Stimulated activated naive CD8-positive, alpha-beta T cell treated with anti-CD3 and anti-CD28 coated beads, Interleukin-15, amount 100 ng/mL, for 72 hours (primary cell): Measurements from ENCODE around the gene TNRC18.

ENCODE experiments used
- ATAC-seq: fragments of 150-1000 bp; cut with Tn5 transposase; 2 replicates; pipeline ENCODE4 v1.10.0; 2021; ENCODE audit warnings: mild to moderate bottlenecking, moderate library complexity
- DNase-seq, 2 donors: peaks; one replicate each; pipeline ENCODE4 v3.0.0; 2021 to 2022
- H3K27ac Mint-ChIP-seq, 2 donors: one replicate each; pipeline ENCODE4 v1.8.0; 2022; ENCODE audit warnings: mild to moderate bottlenecking in 2 of 2, mixed read lengths in 2 of 2, moderate library complexity in 2 of 2
- H3K27me3 Mint-ChIP-seq: one replicate; pipeline ENCODE4 v1.8.0; 2022; ENCODE audit warnings: mixed read lengths
- H3K4me1 Mint-ChIP-seq: one replicate; pipeline ENCODE4 v1.8.0; 2022; ENCODE audit warnings: mild to moderate bottlenecking, mixed read lengths
- H3K4me3 Mint-ChIP-seq, 2 donors: one replicate each; pipeline ENCODE4 v1.8.0; 2022; ENCODE audit warnings: mild to moderate bottlenecking in 2 of 2, mixed read lengths in 2 of 2, moderate library complexity in 1 of 2
- H3K9me3 Mint-ChIP-seq, 2 donors: one replicate each; pipeline ENCODE4 v1.8.0; 2022; ENCODE audit warnings: mixed read lengths in 2 of 2

The TNRC18 gene

DNA sequence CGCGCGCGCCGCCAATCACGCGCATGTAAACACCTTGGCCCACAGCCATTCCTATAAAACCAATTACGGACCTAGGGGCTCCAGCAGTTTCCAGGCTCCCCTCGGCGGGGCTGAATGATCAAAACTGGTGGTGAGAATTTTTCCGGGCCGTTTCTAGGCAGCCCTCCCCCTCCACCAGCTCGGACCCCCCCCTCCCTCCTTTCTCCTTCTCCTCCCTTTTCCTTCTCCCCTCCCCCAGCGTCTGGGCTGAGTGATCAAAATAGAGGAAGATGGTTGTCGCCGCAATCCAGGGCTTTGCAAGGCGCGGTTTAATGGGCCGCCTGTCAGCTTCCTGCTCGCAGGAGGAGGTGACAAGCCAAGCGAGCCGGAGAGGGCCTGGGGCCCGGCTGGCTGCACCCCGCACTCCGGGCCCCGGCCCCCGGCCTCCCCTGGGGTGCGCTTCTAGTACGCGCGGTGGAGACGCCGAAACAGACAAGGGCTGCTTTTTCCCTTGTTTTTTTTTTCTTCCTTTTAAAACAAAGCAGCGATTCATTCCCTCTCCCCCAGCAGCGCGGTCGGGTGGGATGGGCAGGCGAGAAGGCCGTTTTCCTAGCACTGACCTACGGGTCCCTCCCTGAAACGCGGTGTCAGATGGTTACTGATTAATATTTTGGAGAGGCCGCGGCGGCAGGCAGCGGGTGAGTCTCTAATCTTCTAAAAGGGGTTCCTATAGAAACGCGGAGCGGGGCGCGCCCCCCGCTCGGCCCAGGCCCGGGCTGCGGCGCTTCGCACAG lies 528 bp upstream of the TNRC18 start:
- Mint-ChIP-seq H3K9me3 (no peaks in the 10 kb centered on the region), H3K4me3 (peak overlapping the region; percentile 89), H3K27ac (no peak overlapping the region), H3K4me1 (peaks cover 78% of the 10 kb centered on the region), H3K27me3 (peaks cover 86% of the 10 kb centered on the region)
- DNase-seq: peak; percentile 43 to 51
- ATAC-seq: peak; percentile 48

DNA sequence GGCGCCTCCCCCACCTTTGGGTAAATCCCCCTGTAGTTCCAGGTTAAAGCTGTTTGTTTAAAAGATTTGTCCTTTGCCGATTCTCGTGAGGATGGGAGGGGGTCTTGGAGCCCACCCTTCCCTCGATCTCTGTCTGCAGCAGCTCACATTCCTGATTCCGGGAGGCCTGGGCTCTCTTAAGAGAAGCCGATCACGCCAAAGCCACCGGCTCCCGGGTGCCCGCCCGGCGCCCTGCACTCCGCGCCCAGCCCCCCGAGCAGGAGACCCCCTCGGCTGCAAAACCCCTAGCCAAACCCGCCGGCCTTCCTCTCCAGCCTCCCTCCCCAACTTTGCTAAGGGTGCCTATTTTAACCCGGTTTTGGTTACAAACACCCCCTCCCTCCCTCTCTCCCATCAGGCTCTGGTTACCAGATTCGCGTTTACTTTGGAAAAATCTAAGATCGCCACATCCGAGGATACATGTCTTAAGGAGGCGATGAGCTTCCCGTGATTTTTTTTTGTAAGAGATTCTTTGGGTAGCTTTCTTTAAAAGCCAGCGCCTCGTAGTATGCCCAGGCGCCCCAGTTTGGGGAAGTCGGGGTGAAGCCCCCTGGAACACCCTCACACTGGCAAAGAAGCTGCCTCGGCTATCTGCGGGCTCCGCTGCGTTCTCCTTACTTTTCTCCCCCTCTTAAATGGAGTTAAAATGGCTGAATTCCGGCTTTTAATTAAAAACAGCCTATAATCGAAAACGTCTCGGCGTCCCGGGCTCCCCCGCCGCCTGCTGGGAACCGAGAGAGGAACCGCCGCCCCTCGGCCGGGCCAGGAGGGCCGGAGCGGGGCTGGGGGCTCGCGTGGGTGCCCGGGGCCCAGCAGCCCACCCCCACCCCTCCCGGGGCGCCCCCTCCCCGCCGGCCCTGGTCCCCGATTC lies 983 bp downstream of the TNRC18 start:
- peak in 1 of 2 donors; percentile 12 for DNase-seq
- peak overlapping the region; percentile 77 to 81 for H3K4me3 Mint-ChIP-seq
- no peak for ATAC-seq
- H3K4me1 Mint-ChIP-seq: peaks cover 74% of the 10 kb centered on the region
- no peak overlapping the region for H3K27ac Mint-ChIP-seq
- H3K9me3 Mint-ChIP-seq: no peaks in the 10 kb centered on the region
- peaks cover 86% of the 10 kb centered on the region for H3K27me3 Mint-ChIP-seq

DNA sequence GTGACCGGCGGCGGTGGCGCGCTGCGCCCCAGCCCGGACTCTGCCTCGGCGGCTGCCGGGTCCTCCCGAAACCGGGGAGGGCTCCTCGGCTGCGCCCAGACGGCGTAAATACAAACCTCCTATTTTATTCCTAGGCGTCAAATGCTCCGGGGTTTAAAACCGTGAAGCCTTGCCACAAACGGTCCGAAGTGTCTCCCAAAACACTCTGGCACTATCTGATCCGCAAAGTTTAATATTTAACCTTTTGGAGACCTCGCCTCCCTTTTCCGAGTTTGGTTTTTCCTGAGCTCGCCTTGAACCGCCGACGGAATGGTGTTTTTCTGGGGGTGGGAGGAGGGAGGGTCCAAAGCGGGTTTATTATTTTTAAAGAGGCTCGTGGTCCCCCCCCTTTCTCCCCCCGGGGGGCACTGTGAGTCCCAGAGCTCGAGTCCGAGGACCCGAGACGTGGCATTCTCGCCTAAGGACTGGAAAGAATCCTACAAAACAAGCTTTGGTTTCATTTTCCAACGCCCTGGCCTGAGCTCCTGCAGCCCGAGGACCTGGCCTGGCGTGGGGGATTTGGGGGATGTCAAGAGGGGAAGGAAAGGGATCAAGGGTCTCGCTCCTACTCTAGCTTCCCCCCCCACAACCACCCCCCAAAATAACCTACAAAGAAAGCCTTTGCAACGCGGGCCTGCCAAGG lies 1.8 kb downstream of the TNRC18 start:
- DNase-seq (no peak), ATAC-seq (no peak)
- H3K4me3 Mint-ChIP-seq: peak overlapping the region; percentile 77 to 81
- H3K4me1 Mint-ChIP-seq: peaks cover 66% of the 10 kb centered on the region
- no peak overlapping the region for H3K27ac Mint-ChIP-seq
- peaks cover 85% of the 10 kb centered on the region for H3K27me3 Mint-ChIP-seq
- no peaks in the 10 kb centered on the region for H3K9me3 Mint-ChIP-seq

DNA sequence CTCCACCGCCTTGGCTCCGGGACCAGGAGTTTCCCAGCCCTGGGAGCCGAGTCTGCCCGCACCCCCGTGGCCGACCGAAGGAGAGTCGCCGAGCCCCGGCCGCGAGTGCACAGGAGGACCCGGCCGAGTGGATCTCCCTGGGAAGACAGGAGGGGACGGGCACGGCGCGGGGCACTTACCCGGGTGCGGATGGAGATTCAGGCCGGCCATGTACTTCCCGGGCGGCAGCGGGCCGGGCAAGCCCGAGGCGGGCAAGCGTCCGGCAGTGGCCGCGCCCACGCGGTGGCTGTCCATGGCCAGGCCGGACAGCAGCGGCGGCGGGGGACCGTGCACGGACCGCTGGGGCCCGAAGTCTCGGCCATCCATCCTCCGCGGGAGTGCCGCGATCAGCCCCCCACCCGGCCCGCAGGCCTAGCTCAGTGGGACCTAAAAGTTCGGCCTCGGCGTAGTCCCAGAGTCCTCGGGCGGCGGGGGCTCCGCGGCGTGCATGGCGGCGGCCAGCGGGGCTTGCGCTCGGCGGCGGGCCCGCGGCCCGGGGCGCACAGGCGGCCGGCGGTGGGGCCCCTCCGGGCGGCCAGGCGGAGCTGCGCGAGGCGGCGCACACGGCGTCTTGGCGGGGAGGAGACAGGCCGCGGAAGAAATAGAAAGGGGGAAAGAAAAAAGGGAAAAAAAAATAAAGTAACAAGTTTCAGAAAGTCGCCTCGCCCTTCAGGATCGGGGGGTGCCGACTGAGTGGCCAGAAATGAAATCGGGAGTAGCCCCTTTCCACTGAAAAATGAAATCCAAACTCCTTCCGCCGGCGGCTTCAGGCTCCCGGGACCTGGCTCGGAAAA lies 2.5 kb downstream of the TNRC18 start:
- ATAC-seq (no peak), DNase-seq (no peak)
- H3K27ac Mint-ChIP-seq: peak overlapping the region in 1 of 2 donors; percentile 54
- H3K4me3 Mint-ChIP-seq: peak overlapping the region; percentile 77 to 84
- H3K9me3 Mint-ChIP-seq: no peaks in the 10 kb centered on the region
- peaks cover 61% of the 10 kb centered on the region for H3K4me1 Mint-ChIP-seq
- H3K27me3 Mint-ChIP-seq: peaks cover 77% of the 10 kb centered on the region

DNA sequence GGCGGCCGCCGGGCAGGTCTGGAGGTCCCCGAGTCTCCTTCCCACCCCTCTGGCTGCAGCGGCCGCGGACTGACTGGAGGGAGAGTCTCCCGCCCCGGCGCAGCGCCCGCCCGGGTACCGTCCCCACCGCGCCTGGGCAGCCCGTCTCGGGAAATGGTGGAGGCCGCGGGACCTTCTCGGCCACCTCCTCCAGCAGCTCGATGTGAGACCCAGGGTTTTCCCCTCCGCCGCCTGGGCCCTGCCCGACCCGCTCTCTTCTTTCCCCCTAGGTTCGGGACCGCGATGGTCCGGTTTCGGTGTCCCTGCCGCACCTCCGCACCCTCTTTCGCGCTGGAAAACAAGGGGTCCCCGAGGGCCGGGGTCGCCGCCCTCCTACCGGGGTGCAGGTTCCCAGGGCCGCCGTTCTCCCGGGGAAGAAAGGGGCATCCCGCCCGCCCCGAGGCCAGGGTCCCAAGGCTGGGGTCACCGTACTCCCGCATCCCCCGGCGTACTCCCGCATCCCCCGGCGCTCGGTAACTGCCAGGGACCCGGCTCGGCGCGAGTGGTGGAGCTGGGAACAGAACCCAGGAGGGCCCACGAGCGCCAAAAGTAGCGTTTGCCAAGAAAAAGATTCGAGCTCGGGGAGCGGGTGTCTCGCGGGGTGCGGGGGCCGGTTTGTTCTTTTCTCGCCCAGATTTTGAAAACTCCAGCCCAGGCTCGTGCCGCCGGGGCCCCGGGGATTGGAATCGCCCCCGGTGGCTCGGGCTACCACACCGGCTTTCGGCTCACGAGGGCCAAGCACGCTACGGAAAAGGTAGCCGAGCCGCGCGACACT lies 3.4 kb downstream of the TNRC18 start:
- no peaks in the 10 kb centered on the region for H3K9me3 Mint-ChIP-seq
- H3K4me3 Mint-ChIP-seq: peak overlapping the region; percentile 74 to 84
- H3K27me3 Mint-ChIP-seq: peaks cover 71% of the 10 kb centered on the region
- peak; percentile 38 for ATAC-seq
- peak; percentile 30 to 34 for DNase-seq
- peak overlapping the region in 1 of 2 donors; percentile 13 for H3K27ac Mint-ChIP-seq
- H3K4me1 Mint-ChIP-seq: peaks cover 52% of the 10 kb centered on the region

DNA sequence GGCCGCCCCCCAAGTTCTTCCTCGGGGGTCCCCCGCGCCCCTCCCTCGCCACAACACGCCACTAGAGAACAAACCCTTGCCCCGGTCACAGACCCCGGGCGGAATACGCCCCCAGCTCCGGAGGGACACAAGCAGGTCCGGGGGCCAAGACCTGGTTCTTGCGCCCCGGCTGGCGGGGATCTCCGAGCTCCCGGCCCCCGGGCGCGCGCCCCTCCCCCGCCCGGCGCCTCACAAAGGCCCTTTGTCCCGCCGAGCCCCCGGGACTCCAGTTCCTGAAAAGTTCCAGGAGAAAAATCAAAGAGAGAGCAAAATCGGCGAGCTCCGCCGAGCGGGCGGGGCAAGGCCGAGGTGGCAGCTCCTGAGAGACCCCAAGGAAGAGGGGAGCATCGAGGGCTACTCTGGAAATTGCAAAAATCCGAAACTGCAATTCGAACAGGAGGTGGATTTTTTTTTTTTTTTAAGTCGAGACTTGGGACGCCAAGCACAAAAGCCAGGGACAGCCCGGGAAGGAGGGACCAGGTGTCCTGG lies 4.0 kb downstream of the TNRC18 start:
- peak overlapping the region; percentile 74 to 84 for H3K4me3 Mint-ChIP-seq
- H3K27me3 Mint-ChIP-seq: peaks cover 71% of the 10 kb centered on the region
- ATAC-seq: no peak
- peaks cover 46% of the 10 kb centered on the region for H3K4me1 Mint-ChIP-seq
- H3K9me3 Mint-ChIP-seq: no peaks in the 10 kb centered on the region
- DNase-seq: no peak
- no peak overlapping the region for H3K27ac Mint-ChIP-seq

DNA sequence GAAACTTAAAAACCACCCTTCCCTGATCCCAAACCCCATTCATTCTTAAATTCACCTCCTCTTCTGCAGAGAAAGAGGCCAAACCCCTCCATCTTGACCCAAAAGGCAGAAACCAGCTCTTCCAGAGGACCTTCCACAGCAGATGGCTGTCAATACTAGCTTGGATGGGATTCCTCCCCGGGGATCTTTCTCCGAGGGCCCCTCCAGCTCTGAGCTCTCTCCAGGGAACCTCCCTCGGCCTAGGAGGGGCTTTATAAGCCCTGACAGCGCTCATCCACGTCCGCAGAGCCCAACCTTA lies 5.4 kb downstream of the TNRC18 start:
- Mint-ChIP-seq H3K27ac (no peak overlapping the region), H3K4me1 (peaks cover 40% of the 10 kb centered on the region), H3K9me3 (no peaks in the 10 kb centered on the region), H3K4me3 (peak overlapping the region in 1 of 2 donors; percentile 26), H3K27me3 (peaks cover 78% of the 10 kb centered on the region)
- ATAC-seq: no peak
- no peak for DNase-seq

DNA sequence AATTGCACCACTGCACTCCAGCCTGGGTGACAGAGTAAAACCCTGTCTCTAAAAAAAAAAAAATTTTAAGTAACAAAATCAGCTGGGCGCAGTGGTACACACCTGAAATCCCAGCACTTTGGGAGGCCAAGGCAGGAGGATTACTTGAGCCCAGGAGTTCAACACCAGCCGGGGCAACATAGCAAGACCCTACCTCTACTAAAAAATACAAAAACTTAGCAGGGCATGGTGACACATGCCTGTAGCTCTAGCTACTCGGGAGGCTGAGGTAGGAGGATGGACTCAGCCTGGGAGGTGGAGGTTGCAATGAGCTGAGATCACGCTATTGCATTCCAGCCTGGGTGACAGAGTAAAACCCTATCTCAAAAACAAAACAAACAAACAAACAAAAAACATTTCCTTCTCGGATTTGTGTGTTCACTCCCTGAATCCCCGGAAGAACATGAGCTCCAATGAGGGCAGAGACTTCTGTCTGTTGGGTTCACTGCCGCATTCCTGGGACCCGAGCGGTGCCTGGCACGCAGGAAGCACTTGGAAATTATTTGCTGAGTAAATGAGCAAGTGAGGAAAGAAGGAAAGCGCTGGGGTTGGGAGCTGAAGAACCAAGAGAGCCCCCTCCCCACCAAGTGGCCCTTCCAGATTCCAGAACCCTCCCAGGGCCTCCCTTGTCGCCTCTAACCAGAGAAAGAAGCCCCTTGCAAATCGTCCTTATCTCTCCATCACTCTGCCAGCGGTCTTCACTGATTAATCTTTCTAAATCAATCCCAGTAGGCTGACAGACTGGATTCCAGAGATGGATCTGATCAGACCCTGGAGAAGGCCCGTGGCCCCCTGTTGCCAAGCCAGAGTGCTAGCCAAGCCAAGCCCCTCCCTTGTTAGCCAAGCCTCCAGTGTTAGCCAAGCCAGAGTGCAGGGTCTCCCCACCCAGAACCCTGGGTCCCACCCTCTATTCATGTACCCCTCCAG lies 6.2 kb downstream of the TNRC18 start:
- H3K4me3 Mint-ChIP-seq: no peak overlapping the region
- peaks cover 76% of the 10 kb centered on the region for H3K27me3 Mint-ChIP-seq
- no peaks in the 10 kb centered on the region for H3K9me3 Mint-ChIP-seq
- H3K27ac Mint-ChIP-seq: no peak overlapping the region
- peaks cover 35% of the 10 kb centered on the region for H3K4me1 Mint-ChIP-seq
- DNase-seq: no peak
- ATAC-seq: no peak

DNA sequence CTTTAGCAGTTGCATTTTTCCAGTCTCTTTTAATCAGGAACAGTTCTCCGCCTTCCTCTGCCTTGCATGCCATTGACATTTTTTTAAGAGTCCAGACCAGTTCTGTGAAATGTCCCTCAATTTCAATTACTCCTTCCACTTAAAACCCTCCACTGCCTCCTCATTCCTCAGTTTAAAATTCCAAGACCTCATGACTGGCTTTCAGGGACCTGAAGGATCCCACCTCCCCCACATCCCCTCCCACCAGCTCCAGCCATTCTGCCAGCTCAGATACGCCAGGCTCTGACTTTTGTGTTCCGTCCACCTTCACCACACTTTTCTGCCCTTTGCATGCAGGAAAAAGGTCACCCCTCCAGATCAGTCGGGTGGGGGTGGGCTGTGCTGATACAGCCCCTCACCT lies 8.7 kb downstream of the TNRC18 start:
- Mint-ChIP-seq H3K27ac (no peak overlapping the region), H3K27me3 (peaks cover 68% of the 10 kb centered on the region), H3K4me3 (no peak overlapping the region), H3K4me1 (peaks cover 18% of the 10 kb centered on the region), H3K9me3 (no peaks in the 10 kb centered on the region)
- DNase-seq: no peak
- ATAC-seq: no peak

DNA sequence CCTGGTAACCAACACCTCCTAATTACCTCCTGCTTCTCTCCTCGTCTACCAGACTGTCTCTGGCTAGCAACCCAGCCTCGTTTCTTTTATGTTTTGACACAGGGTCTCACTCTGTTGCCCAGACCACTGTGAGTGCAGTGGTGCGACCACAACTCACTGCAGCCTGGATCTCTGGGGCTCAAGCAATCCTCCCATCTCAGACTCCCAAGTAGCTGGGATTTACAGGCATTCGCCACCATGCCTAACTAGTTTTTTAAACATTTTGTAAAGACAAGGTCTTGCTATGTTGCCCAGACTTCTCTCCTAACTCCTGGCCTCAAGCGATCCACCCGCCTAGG lies 10.2 kb downstream of the TNRC18 start:
- ATAC-seq (no peak), DNase-seq (no peak)
- Mint-ChIP-seq H3K4me1 (peaks cover 3% of the 10 kb centered on the region), H3K27me3 (peaks cover 58% of the 10 kb centered on the region), H3K27ac (no peak overlapping the region), H3K4me3 (no peak overlapping the region), H3K9me3 (no peaks in the 10 kb centered on the region)

DNA sequence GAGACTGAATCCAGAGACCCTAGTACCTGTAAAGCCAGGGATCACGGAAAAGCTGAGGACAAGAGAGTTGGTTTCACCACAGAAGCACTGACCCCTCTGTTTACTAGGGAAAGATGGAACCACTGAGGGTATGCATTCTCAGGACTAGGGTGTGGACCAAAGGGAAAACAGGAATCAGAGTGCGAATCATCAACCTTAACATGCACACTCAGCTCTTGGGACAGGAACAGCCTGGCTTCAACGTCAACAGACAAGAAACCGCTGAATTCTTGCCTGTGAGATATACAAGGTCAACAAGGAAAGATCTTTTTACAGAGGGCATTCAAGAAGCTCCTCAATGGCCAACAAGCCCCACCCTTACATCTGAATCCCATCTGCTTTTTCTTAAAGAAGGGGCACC lies 14.9 kb downstream of the TNRC18 start:
- ATAC-seq: no peak
- Mint-ChIP-seq H3K9me3 (no peaks in the 10 kb centered on the region), H3K4me3 (no peak overlapping the region), H3K27ac (no peak overlapping the region), H3K27me3 (peaks cover 46% of the 10 kb centered on the region), H3K4me1 (no peaks in the 10 kb centered on the region)
- DNase-seq: no peak

DNA sequence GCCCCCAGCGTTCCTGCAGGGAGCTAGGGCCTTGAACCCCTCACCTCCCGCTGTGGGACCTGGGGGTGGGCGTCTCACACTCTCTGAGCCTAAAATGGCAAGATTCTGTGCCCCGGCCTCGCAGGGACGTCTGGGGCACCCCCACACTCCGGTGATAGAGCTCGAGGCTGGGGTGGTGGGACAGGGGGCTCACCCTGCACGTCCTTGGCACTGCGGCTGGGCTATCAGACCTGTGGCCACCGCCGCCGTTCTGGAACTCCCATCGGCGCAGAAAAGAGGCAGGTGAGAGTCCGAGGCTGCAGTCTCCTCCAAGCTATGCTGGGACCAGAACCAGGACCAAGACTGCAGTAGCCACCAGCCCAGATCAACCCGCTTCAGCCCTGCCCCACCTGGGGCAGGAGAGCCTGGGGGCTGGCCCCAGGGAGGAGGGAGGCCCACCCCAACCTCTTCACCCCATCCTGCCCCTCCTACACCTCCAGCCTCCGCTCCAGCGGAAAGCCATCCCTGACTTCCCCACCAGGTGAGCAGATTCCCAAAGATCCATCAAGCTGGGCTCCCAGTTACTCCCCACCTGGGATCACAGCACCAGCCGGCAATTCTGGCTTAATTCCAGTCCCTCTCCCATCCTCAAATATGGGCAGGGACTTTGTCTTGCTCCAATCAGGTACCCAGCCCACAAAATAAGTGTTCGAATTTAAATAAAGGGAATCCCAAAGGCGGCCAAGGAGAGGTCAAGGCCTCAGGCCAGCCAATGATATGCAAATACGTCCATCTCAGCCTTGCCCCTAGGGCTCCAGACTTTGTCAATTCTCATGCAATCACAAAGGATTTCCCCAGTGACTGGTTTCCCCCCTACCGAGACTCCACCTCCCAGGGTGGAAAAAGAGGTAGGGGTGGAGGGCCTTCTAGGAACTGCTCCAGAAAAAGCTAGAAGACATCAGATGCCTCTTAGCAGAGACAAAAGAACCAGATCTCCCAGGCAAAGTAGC lies 16.4 kb downstream of the TNRC18 start:
- Mint-ChIP-seq H3K4me1 (no peaks in the 10 kb centered on the region), H3K27me3 (peaks cover 37% of the 10 kb centered on the region), H3K4me3 (no peak overlapping the region), H3K9me3 (no peaks in the 10 kb centered on the region), H3K27ac (no peak overlapping the region)
- ATAC-seq (no peak), DNase-seq (no peak)
